ENCODE results near the gene TSHZ2.

DNA sequence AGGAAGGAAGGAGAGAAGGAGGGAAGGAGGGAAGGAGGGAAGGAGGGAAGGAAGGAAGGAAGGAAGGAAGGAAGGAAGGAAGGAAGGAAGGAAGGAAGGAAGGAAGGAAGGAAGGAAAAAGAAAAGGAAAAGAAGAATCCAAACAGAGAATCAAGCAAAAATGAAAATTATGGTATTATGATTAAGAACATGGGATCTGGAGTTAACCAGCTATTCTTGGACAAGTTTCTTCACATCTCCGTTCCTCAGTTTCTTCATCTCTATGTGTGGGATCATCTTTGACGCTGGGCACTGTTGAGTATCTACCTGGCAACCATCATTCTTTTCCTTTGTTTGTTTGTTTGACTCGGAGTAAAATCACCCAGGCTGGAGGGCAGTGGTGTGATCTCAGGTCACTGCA lies 549.9 kb downstream of the TSHZ2 start:
- TF ChIP-seq EZH2 (IDR thresholded peaks at IDR 0.05): no peak
- no peak for TF ChIP-seq POLR2A (IDR thresholded peaks at IDR 0.05; ENCODE audit: borderline replicate concordance, extremely low read depth, insufficient read depth, insufficient read length)
- TF ChIP-seq, protein P1, sequence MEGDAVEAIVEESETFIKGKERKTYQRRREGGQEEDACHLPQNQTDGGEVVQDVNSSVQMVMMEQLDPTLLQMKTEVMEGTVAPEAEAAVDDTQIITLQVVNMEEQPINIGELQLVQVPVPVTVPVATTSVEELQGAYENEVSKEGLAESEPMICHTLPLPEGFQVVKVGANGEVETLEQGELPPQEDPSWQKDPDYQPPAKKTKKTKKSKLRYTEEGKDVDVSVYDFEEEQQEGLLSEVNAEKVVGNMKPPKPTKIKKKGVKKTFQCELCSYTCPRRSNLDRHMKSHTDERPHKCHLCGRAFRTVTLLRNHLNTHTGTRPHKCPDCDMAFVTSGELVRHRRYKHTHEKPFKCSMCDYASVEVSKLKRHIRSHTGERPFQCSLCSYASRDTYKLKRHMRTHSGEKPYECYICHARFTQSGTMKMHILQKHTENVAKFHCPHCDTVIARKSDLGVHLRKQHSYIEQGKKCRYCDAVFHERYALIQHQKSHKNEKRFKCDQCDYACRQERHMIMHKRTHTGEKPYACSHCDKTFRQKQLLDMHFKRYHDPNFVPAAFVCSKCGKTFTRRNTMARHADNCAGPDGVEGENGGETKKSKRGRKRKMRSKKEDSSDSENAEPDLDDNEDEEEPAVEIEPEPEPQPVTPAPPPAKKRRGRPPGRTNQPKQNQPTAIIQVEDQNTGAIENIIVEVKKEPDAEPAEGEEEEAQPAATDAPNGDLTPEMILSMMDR (IDR thresholded peaks at IDR 0.05 in 2 of 3, conservative IDR thresholded peaks at IDR 0.05 in 1 of 3; ENCODE audit: borderline replicate concordance in 1 of 3, insufficient read depth in 1 of 3, low read depth in 2 of 3, low read length in 2 of 3): no peak
- TF ChIP-seq, protein P2, sequence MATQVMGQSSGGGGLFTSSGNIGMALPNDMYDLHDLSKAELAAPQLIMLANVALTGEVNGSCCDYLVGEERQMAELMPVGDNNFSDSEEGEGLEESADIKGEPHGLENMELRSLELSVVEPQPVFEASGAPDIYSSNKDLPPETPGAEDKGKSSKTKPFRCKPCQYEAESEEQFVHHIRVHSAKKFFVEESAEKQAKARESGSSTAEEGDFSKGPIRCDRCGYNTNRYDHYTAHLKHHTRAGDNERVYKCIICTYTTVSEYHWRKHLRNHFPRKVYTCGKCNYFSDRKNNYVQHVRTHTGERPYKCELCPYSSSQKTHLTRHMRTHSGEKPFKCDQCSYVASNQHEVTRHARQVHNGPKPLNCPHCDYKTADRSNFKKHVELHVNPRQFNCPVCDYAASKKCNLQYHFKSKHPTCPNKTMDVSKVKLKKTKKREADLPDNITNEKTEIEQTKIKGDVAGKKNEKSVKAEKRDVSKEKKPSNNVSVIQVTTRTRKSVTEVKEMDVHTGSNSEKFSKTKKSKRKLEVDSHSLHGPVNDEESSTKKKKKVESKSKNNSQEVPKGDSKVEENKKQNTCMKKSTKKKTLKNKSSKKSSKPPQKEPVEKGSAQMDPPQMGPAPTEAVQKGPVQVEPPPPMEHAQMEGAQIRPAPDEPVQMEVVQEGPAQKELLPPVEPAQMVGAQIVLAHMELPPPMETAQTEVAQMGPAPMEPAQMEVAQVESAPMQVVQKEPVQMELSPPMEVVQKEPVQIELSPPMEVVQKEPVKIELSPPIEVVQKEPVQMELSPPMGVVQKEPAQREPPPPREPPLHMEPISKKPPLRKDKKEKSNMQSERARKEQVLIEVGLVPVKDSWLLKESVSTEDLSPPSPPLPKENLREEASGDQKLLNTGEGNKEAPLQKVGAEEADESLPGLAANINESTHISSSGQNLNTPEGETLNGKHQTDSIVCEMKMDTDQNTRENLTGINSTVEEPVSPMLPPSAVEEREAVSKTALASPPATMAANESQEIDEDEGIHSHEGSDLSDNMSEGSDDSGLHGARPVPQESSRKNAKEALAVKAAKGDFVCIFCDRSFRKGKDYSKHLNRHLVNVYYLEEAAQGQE (IDR thresholded peaks at IDR 0.05; ENCODE audit: low read depth): no peak
- no peak for TF ChIP-seq CEBPB (IDR thresholded peaks at IDR 0.05; ENCODE audit: low read depth)
- no peak for TF ChIP-seq EZH2phosphoT487 (IDR thresholded peaks at IDR 0.05; ENCODE audit: borderline replicate concordance)
- TF ChIP-seq, protein P3, sequence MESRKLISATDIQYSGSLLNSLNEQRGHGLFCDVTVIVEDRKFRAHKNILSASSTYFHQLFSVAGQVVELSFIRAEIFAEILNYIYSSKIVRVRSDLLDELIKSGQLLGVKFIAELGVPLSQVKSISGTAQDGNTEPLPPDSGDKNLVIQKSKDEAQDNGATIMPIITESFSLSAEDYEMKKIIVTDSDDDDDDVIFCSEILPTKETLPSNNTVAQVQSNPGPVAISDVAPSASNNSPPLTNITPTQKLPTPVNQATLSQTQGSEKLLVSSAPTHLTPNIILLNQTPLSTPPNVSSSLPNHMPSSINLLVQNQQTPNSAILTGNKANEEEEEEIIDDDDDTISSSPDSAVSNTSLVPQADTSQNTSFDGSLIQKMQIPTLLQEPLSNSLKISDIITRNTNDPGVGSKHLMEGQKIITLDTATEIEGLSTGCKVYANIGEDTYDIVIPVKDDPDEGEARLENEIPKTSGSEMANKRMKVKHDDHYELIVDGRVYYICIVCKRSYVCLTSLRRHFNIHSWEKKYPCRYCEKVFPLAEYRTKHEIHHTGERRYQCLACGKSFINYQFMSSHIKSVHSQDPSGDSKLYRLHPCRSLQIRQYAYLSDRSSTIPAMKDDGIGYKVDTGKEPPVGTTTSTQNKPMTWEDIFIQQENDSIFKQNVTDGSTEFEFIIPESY (IDR thresholded peaks at IDR 0.05; ENCODE audit: extremely low read depth, insufficient replicate concordance, low read length): no peak
- TF ChIP-seq, protein P4, sequence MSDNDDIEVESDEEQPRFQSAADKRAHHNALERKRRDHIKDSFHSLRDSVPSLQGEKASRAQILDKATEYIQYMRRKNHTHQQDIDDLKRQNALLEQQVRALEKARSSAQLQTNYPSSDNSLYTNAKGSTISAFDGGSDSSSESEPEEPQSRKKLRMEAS (IDR thresholded peaks at IDR 0.05): no peak
- no peak for TF ChIP-seq SRF (IDR thresholded peaks at IDR 0.05; ENCODE audit: low read depth)
- TF ChIP-seq SIN3A (IDR thresholded peaks at IDR 0.05; ENCODE audit: low read depth): no peak
- TF ChIP-seq POLR2AphosphoS5 (IDR thresholded peaks at IDR 0.05; ENCODE audit: low read depth, low read length): no peak

All from HCT116 (cell line).